ENCODE results near the gene PHEX.

PHEX gene

DNA sequence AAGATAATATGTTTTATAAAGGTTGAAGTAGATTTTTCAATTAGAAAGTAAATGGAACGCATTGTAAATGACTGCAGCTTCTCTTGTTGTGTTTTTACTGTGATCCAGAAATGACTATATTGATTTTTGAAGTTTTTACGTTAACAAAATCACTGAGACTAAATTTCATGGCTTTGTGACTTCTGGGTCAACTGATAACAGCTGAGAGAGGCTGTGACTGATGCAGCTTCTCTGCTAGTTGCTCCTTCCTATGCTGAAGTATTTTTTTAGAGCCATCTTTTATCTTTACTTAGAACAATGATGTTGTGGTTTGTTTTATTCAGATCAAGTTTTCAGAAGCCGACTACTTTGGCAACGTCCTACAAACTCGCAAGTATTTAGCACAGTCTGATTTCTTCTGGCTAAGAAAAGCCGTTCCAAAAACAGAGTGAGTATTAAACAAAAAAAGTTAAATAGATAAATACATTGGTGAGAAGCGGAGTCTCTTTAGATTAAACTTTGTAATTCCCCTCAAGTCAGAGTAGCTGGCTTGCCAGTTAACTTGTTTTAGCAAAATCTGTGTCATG, 145.9 kb downstream of the PHEX start:
- no peak for ATAC-seq
- TF ChIP-seq TCF4 (CRISPR knock-in tag; IDR thresholded peaks at IDR 0.05; ENCODE audit: borderline replicate concordance): no peak
- TF ChIP-seq, protein P1, sequence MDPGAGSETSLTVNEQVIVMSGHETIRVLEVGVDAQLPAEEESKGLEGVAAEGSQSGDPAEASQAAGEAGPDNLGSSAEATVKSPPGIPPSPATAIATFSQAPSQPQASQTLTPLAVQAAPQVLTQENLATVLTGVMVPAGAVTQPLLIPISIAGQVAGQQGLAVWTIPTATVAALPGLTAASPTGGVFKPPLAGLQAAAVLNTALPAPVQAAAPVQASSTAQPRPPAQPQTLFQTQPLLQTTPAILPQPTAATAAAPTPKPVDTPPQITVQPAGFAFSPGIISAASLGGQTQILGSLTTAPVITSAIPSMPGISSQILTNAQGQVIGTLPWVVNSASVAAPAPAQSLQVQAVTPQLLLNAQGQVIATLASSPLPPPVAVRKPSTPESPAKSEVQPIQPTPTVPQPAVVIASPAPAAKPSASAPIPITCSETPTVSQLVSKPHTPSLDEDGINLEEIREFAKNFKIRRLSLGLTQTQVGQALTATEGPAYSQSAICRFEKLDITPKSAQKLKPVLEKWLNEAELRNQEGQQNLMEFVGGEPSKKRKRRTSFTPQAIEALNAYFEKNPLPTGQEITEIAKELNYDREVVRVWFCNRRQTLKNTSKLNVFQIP (CRISPR knock-in tag; IDR thresholded peaks at IDR 0.05; ENCODE audit: borderline replicate concordance, low read depth): no peak
- TF ChIP-seq ZNF70 (CRISPR knock-in tag; IDR thresholded peaks at IDR 0.05): no peak
- no peak for TF ChIP-seq ZFP30 (CRISPR knock-in tag; IDR thresholded peaks at IDR 0.05)

DNA sequence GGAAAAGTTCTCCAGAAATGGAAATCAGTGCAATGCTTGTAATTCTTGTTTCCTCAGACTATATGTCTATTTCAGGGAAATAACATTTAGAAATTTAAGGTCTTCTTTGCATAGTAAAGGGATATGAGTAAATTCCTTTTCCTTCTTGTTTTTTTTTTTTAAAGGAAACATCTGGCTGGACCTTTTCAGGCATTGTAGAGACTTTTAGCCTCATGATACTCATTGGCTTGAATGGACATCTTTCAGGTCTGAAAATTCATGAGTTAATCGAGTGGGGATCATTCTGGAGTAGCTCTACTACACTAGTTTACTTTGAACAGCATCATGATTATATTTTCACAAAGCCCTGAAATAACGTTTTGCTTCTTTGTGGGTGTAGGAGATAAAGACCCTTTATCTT, 152.0 kb downstream of the PHEX start:
- no peak for ATAC-seq
- TF ChIP-seq RARB (CRISPR knock-in tag; IDR thresholded peaks at IDR 0.05): no peak
- no peak for TF ChIP-seq CSDC2 (CRISPR knock-in tag; IDR thresholded peaks at IDR 0.05)
- no peak for TF ChIP-seq ZFP30 (CRISPR knock-in tag; IDR thresholded peaks at IDR 0.05)
- no peak for TF ChIP-seq ZNF565 (CRISPR knock-in tag; conservative IDR thresholded peaks at IDR 0.05; ENCODE audit: low read depth)
- TF ChIP-seq BACH2 (CRISPR knock-in tag; IDR thresholded peaks at IDR 0.05; ENCODE audit: borderline replicate concordance): no peak
- TF ChIP-seq, protein P2, sequence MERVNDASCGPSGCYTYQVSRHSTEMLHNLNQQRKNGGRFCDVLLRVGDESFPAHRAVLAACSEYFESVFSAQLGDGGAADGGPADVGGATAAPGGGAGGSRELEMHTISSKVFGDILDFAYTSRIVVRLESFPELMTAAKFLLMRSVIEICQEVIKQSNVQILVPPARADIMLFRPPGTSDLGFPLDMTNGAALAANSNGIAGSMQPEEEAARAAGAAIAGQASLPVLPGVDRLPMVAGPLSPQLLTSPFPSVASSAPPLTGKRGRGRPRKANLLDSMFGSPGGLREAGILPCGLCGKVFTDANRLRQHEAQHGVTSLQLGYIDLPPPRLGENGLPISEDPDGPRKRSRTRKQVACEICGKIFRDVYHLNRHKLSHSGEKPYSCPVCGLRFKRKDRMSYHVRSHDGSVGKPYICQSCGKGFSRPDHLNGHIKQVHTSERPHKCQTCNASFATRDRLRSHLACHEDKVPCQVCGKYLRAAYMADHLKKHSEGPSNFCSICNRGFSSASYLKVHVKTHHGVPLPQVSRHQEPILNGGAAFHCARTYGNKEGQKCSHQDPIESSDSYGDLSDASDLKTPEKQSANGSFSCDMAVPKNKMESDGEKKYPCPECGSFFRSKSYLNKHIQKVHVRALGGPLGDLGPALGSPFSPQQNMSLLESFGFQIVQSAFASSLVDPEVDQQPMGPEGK (CRISPR knock-in tag; IDR thresholded peaks at IDR 0.05; ENCODE audit: borderline replicate concordance): no peak
- TF ChIP-seq TOX (CRISPR knock-in tag; IDR thresholded peaks at IDR 0.05; ENCODE audit: borderline replicate concordance): no peak
- no peak for TF ChIP-seq SNAI2 (CRISPR knock-in tag; IDR thresholded peaks at IDR 0.05)
- no peak for TF ChIP-seq ARNTL (CRISPR knock-in tag; IDR thresholded peaks at IDR 0.05; ENCODE audit: borderline replicate concordance, low read depth)
- TF ChIP-seq ISL1 (CRISPR knock-in tag; IDR thresholded peaks at IDR 0.05): no peak
- TF ChIP-seq ZFP3 (CRISPR knock-in tag; IDR thresholded peaks at IDR 0.05): no peak
- TF ChIP-seq, protein P1 (CRISPR knock-in tag; IDR thresholded peaks at IDR 0.05; ENCODE audit: borderline replicate concordance, low read depth): no peak
- TF ChIP-seq ZNF8 (CRISPR knock-in tag; IDR thresholded peaks at IDR 0.05): no peak
- TF ChIP-seq, protein P3, sequence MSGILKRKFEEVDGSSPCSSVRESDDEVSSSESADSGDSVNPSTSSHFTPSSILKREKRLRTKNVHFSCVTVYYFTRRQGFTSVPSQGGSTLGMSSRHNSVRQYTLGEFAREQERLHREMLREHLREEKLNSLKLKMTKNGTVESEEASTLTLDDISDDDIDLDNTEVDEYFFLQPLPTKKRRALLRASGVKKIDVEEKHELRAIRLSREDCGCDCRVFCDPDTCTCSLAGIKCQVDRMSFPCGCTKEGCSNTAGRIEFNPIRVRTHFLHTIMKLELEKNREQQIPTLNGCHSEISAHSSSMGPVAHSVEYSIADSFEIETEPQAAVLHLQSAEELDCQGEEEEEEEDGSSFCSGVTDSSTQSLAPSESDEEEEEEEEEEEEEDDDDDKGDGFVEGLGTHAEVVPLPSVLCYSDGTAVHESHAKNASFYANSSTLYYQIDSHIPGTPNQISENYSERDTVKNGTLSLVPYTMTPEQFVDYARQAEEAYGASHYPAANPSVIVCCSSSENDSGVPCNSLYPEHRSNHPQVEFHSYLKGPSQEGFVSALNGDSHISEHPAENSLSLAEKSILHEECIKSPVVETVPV (CRISPR knock-in tag; IDR thresholded peaks at IDR 0.05): no peak
- TF ChIP-seq GLIS3 (CRISPR knock-in tag; IDR thresholded peaks at IDR 0.05): no peak
- TF ChIP-seq ESRRG (CRISPR knock-in tag; IDR thresholded peaks at IDR 0.05): no peak
- TF ChIP-seq, protein P4, sequence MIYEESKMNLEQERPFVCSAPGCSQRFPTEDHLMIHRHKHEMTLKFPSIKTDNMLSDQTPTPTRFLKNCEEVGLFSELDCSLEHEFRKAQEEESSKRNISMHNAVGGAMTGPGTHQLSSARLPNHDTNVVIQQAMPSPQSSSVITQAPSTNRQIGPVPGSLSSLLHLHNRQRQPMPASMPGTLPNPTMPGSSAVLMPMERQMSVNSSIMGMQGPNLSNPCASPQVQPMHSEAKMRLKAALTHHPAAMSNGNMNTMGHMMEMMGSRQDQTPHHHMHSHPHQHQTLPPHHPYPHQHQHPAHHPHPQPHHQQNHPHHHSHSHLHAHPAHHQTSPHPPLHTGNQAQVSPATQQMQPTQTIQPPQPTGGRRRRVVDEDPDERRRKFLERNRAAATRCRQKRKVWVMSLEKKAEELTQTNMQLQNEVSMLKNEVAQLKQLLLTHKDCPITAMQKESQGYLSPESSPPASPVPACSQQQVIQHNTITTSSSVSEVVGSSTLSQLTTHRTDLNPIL (CRISPR knock-in tag; IDR thresholded peaks at IDR 0.05; ENCODE audit: low read depth): no peak
- TF ChIP-seq PPARA (CRISPR knock-in tag; IDR thresholded peaks at IDR 0.05; ENCODE audit: borderline replicate concordance): no peak
- no peak for TF ChIP-seq OSR1 (CRISPR knock-in tag; IDR thresholded peaks at IDR 0.05)
- TF ChIP-seq ZNF70 (CRISPR knock-in tag; IDR thresholded peaks at IDR 0.05): no peak

DNA sequence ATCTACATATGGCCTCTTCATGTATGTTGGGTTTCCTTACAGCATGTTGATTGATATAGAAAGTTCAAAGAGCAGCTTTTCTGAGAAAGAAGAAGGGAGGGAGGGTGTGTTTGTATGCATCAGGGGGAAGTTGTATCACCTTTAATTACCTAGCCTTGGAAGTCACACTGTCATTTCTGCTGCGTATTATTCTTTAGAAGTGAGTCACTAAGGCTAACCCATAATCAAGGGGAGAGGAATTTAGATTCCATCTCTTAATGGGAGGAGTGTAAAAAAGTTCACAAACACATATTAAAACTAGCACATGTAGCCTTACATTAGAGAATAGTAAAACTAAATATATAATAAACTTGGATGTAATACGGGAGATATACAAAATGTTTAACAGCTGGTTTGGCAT, 154.0 kb downstream of the PHEX start:
- TF ChIP-seq ZFP3 (CRISPR knock-in tag; IDR thresholded peaks at IDR 0.05): no peak
- no peak for TF ChIP-seq ZC3H10 (CRISPR knock-in tag; IDR thresholded peaks at IDR 0.05)
- no peak for TF ChIP-seq TOX (CRISPR knock-in tag; IDR thresholded peaks at IDR 0.05; ENCODE audit: borderline replicate concordance)
- TF ChIP-seq ISL1 (CRISPR knock-in tag; IDR thresholded peaks at IDR 0.05): no peak
- TF ChIP-seq, protein P1 (CRISPR knock-in tag; IDR thresholded peaks at IDR 0.05; ENCODE audit: borderline replicate concordance, low read depth): no peak
- TF ChIP-seq PPARA (CRISPR knock-in tag; IDR thresholded peaks at IDR 0.05; ENCODE audit: borderline replicate concordance): no peak
- TF ChIP-seq SNAI2 (CRISPR knock-in tag; IDR thresholded peaks at IDR 0.05): no peak
- TF ChIP-seq RARB (CRISPR knock-in tag; IDR thresholded peaks at IDR 0.05): no peak
- TF ChIP-seq CSDC2 (CRISPR knock-in tag; IDR thresholded peaks at IDR 0.05): no peak
- TF ChIP-seq, protein P3 (CRISPR knock-in tag; IDR thresholded peaks at IDR 0.05): no peak
- TF ChIP-seq ESRRG (CRISPR knock-in tag; IDR thresholded peaks at IDR 0.05): no peak
- TF ChIP-seq, protein P2 (CRISPR knock-in tag; IDR thresholded peaks at IDR 0.05; ENCODE audit: borderline replicate concordance): no peak
- no peak for TF ChIP-seq GLIS3 (CRISPR knock-in tag; IDR thresholded peaks at IDR 0.05)
- TF ChIP-seq TCF4 (CRISPR knock-in tag; IDR thresholded peaks at IDR 0.05; ENCODE audit: borderline replicate concordance): no peak
- TF ChIP-seq ZFP30 (CRISPR knock-in tag; IDR thresholded peaks at IDR 0.05): no peak
- TF ChIP-seq ZNF8 (CRISPR knock-in tag; IDR thresholded peaks at IDR 0.05): no peak
- no peak for TF ChIP-seq ZNF565 (CRISPR knock-in tag; conservative IDR thresholded peaks at IDR 0.05; ENCODE audit: low read depth)
- ATAC-seq: no peak
